COLO829 (cell line): ENCODE measurements around the gene TMEM165.

Source experiments
- DNase-seq: peaks from one replicate; pipeline ENCODE4 v3.0.0; 2012; ENCODE audit warnings: low spot score

The TMEM165 gene

DNA sequence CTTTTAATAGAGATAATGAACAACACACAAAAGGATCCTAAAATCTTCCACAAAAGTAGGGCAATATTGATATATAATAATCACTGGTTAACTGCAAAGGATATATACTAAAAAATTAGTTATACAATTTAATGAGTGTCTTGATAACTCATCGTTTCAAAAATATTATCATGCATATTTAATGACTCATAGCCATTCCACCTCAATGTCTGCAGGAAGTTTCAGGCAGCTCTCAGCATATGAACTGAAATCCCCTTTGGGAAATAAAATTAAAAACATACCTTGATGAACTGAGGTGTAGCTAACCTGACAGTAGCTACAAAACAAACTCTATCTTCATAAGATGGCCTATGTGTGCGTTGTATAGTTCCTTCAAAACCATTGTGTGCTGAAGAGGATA is 62.9 kb downstream of the TMEM165 start:
- no peak for DNase-seq

DNA sequence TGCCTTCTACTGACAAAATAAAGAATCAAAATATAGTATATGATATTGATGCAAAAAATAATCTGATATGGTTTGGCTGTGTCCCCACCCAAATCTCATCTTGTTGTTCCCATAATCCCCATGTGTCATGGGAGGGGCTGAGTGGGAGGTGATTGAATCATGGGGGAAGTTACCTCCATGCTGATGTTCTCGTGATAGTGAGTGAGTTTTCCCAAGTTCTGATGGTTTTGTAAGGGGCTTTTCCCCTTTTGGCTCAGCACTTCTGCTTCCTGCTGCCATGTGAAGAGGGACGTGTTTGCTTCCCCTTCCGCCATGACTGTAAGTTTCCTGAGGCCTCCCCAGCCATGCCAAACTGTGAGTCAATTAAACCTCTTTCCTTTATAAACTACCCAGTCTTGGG is 70.2 kb downstream of the TMEM165 start:
- DNase-seq, result no peak

DNA sequence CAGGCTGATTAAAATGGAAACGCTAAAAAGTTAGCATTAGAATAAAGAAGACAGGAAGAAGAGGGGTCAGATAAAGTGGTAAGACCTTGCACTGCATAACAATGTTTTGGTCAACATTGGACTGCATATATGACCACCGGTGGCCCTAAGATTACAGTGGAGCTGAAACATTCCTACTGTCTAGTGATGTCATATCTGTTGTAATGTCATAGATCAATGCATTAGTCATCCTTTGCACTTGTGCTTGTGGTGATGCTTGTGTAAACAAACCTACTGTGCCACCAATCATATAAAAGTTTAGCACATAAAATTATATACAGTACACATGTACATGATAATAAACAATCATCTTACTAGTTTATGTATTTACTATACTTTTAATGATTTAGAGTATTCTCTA is 73.0 kb downstream of the TMEM165 start:
- DNase-seq, result no peak

DNA sequence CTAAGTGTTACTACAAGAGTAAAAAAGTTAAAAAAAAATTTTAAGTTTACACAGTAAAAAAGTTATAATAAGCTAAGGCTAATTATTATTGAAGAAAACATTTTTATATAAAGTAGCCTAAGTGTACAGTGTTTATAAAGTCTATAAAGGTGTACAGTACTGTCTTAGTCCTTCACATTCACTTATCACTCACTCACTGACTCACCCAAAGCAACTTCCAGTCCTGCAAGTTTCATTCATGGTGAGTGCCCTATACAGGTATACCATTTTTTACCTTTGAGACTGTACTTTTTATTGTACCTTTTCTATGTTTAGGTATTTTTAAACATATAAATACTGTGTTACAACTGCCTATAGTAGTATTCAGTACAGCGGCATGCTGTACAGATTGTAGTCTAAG is 74.2 kb downstream of the TMEM165 start:
- no peak for DNase-seq
